Fibroblast of the aortic adventitia (primary cell): ENCODE data around the gene SAV1. TPM values are rescaled to one million over a fixed set of nuclear protein-coding genes. Genes with fewer than 3 reads are reported as not detected.

Experiments
- DNase-seq: peaks from one replicate; pipeline ENCODE4 v3.0.0-alpha.2; 2010; ENCODE audit warnings: low read depth
- H3K4me3 ChIP-seq: 2 replicates; pipeline ENCODE4 v1.5.1; 2011; ENCODE audit warnings: low read depth, mild to moderate bottlenecking, control low read depth, low read length, moderate library complexity
- CTCF ChIP-seq: IDR thresholded peaks from 2 replicates; pipeline ENCODE4 v1.5.1; 2011; ENCODE audit warnings: mild to moderate bottlenecking, low read length, control low read depth, inconsistent platforms; ENCODE audit not compliant: insufficient read depth
- total RNA-seq: library from RNA; depleted of rRNA; stranded (reverse); fragments of >200 nt; gene quantifications from 2 replicates; pipeline ENCODE4 v1.2.3, GENCODE V29; 2012; ENCODE audit warnings: low replicate concordance

SAV1 gene
- total RNA-seq, result 32.4 and 42.2 TPM in 2 replicates

GRCh38 chr14:50667996-50668825 is at the start of gene SAV1:
SAV1 (minus strand) TSS chr14:50668306; CDS start chr14:50667967, 339 bp downstream.
- TF ChIP-seq CTCF, result no peak

GRCh38 chr14:50717811-50718210 is 49.7 kb upstream of the SAV1 start:
- no peak for TF ChIP-seq CTCF
- H3K4me3 ChIP-seq, result no peak overlapping the region
- no peak for DNase-seq

More at GRCh38 chr14:50667996-50668825, at the start of gene SAV1:
- peak; percentile 86 for DNase-seq
- peak within 1 kb of the TSS; percentile 82 for H3K4me3 ChIP-seq

- peak; percentile 74 for DNase-seq
- peak; percentile 83 for TF ChIP-seq CTCF
These were observed 46.5 kb upstream of the SAV1 start for GRCh38 chr14:50714450-50715073.

GRCh38 chr14:50711043-50711442 is 42.9 kb upstream of the SAV1 start:
- no peak overlapping the region for H3K4me3 ChIP-seq
- no peak for DNase-seq
- TF ChIP-seq CTCF, result no peak

More at GRCh38 chr14:50714450-50715073, 46.5 kb upstream of the SAV1 start:
- no peak overlapping the region for H3K4me3 ChIP-seq

- no peak overlapping the region for H3K4me3 ChIP-seq
- no peak for TF ChIP-seq CTCF
These were observed 37.0 kb upstream of the SAV1 start for GRCh38 chr14:50705026-50705593.

GRCh38 chr14:50704454-50705010 is 36.4 kb upstream of the SAV1 start:
- H3K4me3 ChIP-seq, result no peak overlapping the region
- no peak for DNase-seq
- TF ChIP-seq CTCF, result no peak

More at GRCh38 chr14:50705026-50705593, 37.0 kb upstream of the SAV1 start:
- no peak for DNase-seq
